RWPE2 (cell line): ENCODE measurements around the gene MT1M.

Experiments
- ATAC-seq: fragments of 200-7000 bp; cut with Tn5 transposase; 3 replicates; pipeline ENCODE4 v1.9.1; 2021; ENCODE audit warnings: low read depth
- DNase-seq: peaks from one replicate; pipeline ENCODE4 v3.0.0-alpha.2; 2020; ENCODE audit warnings: low spot score
- H3K27ac ChIP-seq: fragments of 450-650 bp; 2 replicates; pipeline ENCODE4 v1.5.1; 2017; ENCODE audit warnings: mild to moderate bottlenecking; ENCODE audit not compliant: poor library complexity, severe bottlenecking
- H3K27me3 ChIP-seq: fragments of 250-450 bp; sonication (Bioruptor Pico); 2 replicates; pipeline ENCODE4 v1.5.1; 2021; ENCODE audit warnings: mild to moderate bottlenecking, moderate library complexity; ENCODE audit not compliant: insufficient read depth, poor library complexity, severe bottlenecking
- H3K36me3 ChIP-seq: fragments of 250-450 bp; sonication (Bioruptor Pico); 2 replicates; pipeline ENCODE4 v1.5.1; 2020; ENCODE audit warnings: low read depth, mild to moderate bottlenecking, moderate library complexity
- H3K4me1 ChIP-seq: fragments of 250-450 bp; sonication (Bioruptor Pico); 2 replicates; pipeline ENCODE4 v1.5.1; 2021; ENCODE audit warnings: mild to moderate bottlenecking, moderate library complexity; ENCODE audit not compliant: insufficient read depth, poor library complexity, severe bottlenecking
- H3K4me3 ChIP-seq: fragments of 250-450 bp; sonication (Bioruptor Pico); 2 replicates; pipeline ENCODE4 v1.5.1; 2021; ENCODE audit warnings: mild to moderate bottlenecking, moderate library complexity; ENCODE audit not compliant: severe bottlenecking
- H3K9me3 ChIP-seq: fragments of 250-450 bp; sonication (Bioruptor Pico); 2 replicates; pipeline ENCODE4 v1.5.1; 2021; ENCODE audit warnings: mild to moderate bottlenecking, moderate library complexity; ENCODE audit not compliant: severe bottlenecking
- CTCF ChIP-seq: fragments of 450-650 bp; IDR thresholded peaks from one replicate; pipeline ENCODE4 v1.5.1; 2017; ENCODE audit warnings: mild to moderate bottlenecking, moderate library complexity; ENCODE audit not compliant: poor library complexity, severe bottlenecking

MT1M gene

GRCh38 chr16:56679818-56680217, 47.4 kb downstream of the MT1M start:
- no peak for TF ChIP-seq CTCF
- Histone ChIP-seq H3K27ac (no peak overlapping the region), H3K4me1 (peaks cover 8% of the 10 kb centered on the region), H3K4me3 (no peak overlapping the region), H3K36me3 (peaks cover 23% of the 10 kb centered on the region), H3K27me3 (no peaks in the 10 kb centered on the region), H3K9me3 (no peaks in the 10 kb centered on the region)
- no peak for DNase-seq
- ATAC-seq: no peak

- Histone ChIP-seq H3K27ac (peak within 1 kb of the TSS; percentile 75), H3K27me3 (no peaks in the 10 kb centered on the region), H3K4me3 (peak within 1 kb of the TSS; percentile 45), H3K4me1 (peaks cover 12% of the 10 kb centered on the region), H3K36me3 (peaks cover 36% of the 10 kb centered on the region), H3K9me3 (no peaks in the 10 kb centered on the region)
- DNase-seq (peak; percentile 92), ATAC-seq (peak; percentile 90)
- no peak for TF ChIP-seq CTCF
Observed at GRCh38 chr16:56681939-56682702, 49.7 kb downstream of the MT1M start, which contains the start of gene MT1X. Gene MT1X, plus strand, starts transcription at chr16:56682470. Its CDS starts 71 bp downstream, at chr16:56682541.

GRCh38 chr16:56682703-56683397, 50.4 kb downstream of the MT1M start:
- no peaks in the 10 kb centered on the region for H3K27me3 ChIP-seq
- peaks cover 36% of the 10 kb centered on the region for H3K36me3 ChIP-seq
- TF ChIP-seq CTCF: no peak
- peak overlapping the region; percentile 45 for H3K4me3 ChIP-seq
- ATAC-seq (no peak), DNase-seq (no peak)
- H3K27ac ChIP-seq: peak overlapping the region; percentile 75
- no peaks in the 10 kb centered on the region for H3K9me3 ChIP-seq
- peaks cover 12% of the 10 kb centered on the region for H3K4me1 ChIP-seq
